ENCODE measurements around the gene ADAMTS4.
A peak's percentile ranks its signal among the peaks of the same experiment; 100 is the strongest.

The ADAMTS4 gene

GRCh38 chr1:161216945-161217712 is 18.3 kb upstream of the ADAMTS4 start:
- ChIA-PET POLR2A (ENCODE audit: low non-redundant PET) (no interaction called here), CTCF (interaction anchor here (0.6 kb wide), 1 partner anchor 9 kb away, joined by 3 read pairs; no protein-coding TSS in a partner anchor)
- no peak for TF ChIP-seq CTCF (conservative IDR thresholded peaks at IDR 0.05; ENCODE audit: low read depth)
- DNase-seq (ENCODE audit: low spot score): no peak
- H3K27ac ChIP-seq: no peak overlapping the region

- TF ChIP-seq CTCF (conservative IDR thresholded peaks at IDR 0.05; ENCODE audit: low read depth): no peak
- POLR2A ChIA-PET (ENCODE audit: low non-redundant PET): no interaction called here
- CTCF ChIA-PET: interaction anchor here (1.2 kb wide), 1 partner anchor 76 kb away, joined by 4 read pairs; no protein-coding TSS in a partner anchor
- no peak for DNase-seq (ENCODE audit: low spot score)
- H3K27ac ChIP-seq: no peak within 1 kb of the TSS
Observed at GRCh38 chr1:161215076-161215475, 16.2 kb upstream of the ADAMTS4 start, which contains the start of gene FCER1G. Gene FCER1G (plus strand): TSS chr1:161215295. CDS start chr1:161215322, 27 bp downstream.

- H3K27ac ChIP-seq: no peak overlapping the region
- no peak for DNase-seq (ENCODE audit: low spot score)
- ChIA-PET CTCF (no interaction called here), POLR2A (ENCODE audit: low non-redundant PET) (no interaction called here)
- TF ChIP-seq CTCF (conservative IDR thresholded peaks at IDR 0.05; ENCODE audit: low read depth): no peak
Observed at GRCh38 chr1:161214369-161214768, 15.5 kb upstream of the ADAMTS4 start.

- ChIA-PET CTCF (interaction anchor here (0.6 to 1.3 kb wide), 4 partner anchors 9 to 69 kb away, joined by 3 to 6 read pairs (median 4); partner anchors contain the start of gene TOMM40L), POLR2A (ENCODE audit: low non-redundant PET) (no interaction called here)
- H3K27ac ChIP-seq: no peak overlapping the region
- TF ChIP-seq CTCF (conservative IDR thresholded peaks at IDR 0.05; ENCODE audit: low read depth): peak; percentile 88
- DNase-seq (ENCODE audit: low spot score): peak; percentile 85
Observed at GRCh38 chr1:161209790-161210409, 11.0 kb upstream of the ADAMTS4 start.

- no peak for TF ChIP-seq CTCF (conservative IDR thresholded peaks at IDR 0.05; ENCODE audit: low read depth)
- no peak for DNase-seq (ENCODE audit: low spot score)
- H3K27ac ChIP-seq: 0 out of 2 replicates have a peak overlapping the region, but pooled peaks have one; percentile 18
- ChIA-PET POLR2A (ENCODE audit: low non-redundant PET) (no interaction called here), CTCF (no interaction called here)
Observed at GRCh38 chr1:161207173-161207572, 8.3 kb upstream of the ADAMTS4 start.

GRCh38 chr1:161206411-161207140 is 7.7 kb upstream of the ADAMTS4 start:
- CTCF ChIA-PET: interaction anchor here (1.1 to 1.2 kb wide), 2 partner anchors 19 to 59 kb away, joined by 3 to 4 read pairs; partner anchors contain the start of gene TOMM40L
- POLR2A ChIA-PET (ENCODE audit: low non-redundant PET): no interaction called here
- H3K27ac ChIP-seq: no peak overlapping the region
- TF ChIP-seq CTCF (conservative IDR thresholded peaks at IDR 0.05; ENCODE audit: low read depth): no peak
- DNase-seq (ENCODE audit: low spot score): no peak
